Stimulated activated CD4-positive, alpha-beta T cell treated with anti-CD3 and anti-CD28 coated beads, TNF-alpha, amount 100 ng/mL, for 48 hours (primary cell): ENCODE results near the gene ZNF281.
"Not testable (repeated sequence)": the region's sequence is repeated elsewhere in the genome, so short reads cannot be mapped to it uniquely, and the experiment has no call there.

Experiments
- DNase-seq, 3 donors: peaks; one replicate each; pipeline ENCODE4 v3.0.0-alpha.2; 2020; ENCODE audit warnings: low read depth in 3 of 3

ZNF281 gene

GRCh38 chr1:200364831-200365230 is 45.0 kb downstream of the ZNF281 start:
- DNase-seq: no peak

GRCh38 chr1:200364091-200364759 is 45.6 kb downstream of the ZNF281 start:
- no peak for DNase-seq

- DNase-seq: no peak
Measured at GRCh38 chr1:200363264-200363933, 46.4 kb downstream of the ZNF281 start.

- DNase-seq: no peak
Measured at GRCh38 chr1:200362421-200362820, 47.4 kb downstream of the ZNF281 start.

GRCh38 chr1:200359610-200360163 is 50.1 kb downstream of the ZNF281 start:
- DNase-seq: no peak

GRCh38 chr1:200357925-200358324 is 51.9 kb downstream of the ZNF281 start:
- not testable (repeated sequence) for DNase-seq

GRCh38 chr1:200355801-200356200 is 54.0 kb downstream of the ZNF281 start:
- no peak for DNase-seq
